WTC11 (cell line): Measurements from ENCODE around the gene AKR1B15.

ENCODE experiments used
- CTCF ChIP-seq: fragments of 200-600 bp; IDR thresholded peaks from 2 replicates; pipeline ENCODE4 v1.8.0; 2022; ENCODE audit warnings: antibody characterized with exemption
- FOXP4 ChIP-seq: sonication (generic); formaldehyde crosslinking; IDR thresholded peaks from 2 replicates; pipeline ENCODE4 v1.8.0; 2022; ENCODE audit warnings: mild to moderate bottlenecking, missing genetic modification reagents
- HMGXB4 ChIP-seq: sonication (generic); formaldehyde crosslinking; IDR thresholded peaks from 2 replicates; pipeline ENCODE4 v1.8.1; 2023; ENCODE audit warnings: mild to moderate bottlenecking, moderate library complexity, missing genetic modification reagents
- SMAD3 ChIP-seq: sonication (generic); formaldehyde crosslinking; IDR thresholded peaks from 2 replicates; pipeline ENCODE4 v1.8.0; 2022; ENCODE audit warnings: missing genetic modification reagents, mild to moderate bottlenecking, borderline replicate concordance
- ZBTB43 ChIP-seq: sonication (generic); formaldehyde crosslinking; IDR thresholded peaks from 2 replicates; pipeline ENCODE4 v1.8.1; 2023; ENCODE audit warnings: mild to moderate bottlenecking, missing genetic modification reagents
- TF ChIP-seq, protein P1 (sequence below): sonication (generic); formaldehyde crosslinking; IDR thresholded peaks from 2 replicates; pipeline ENCODE4 v1.8.1; 2022; ENCODE audit warnings: low read depth, mild to moderate bottlenecking, moderate library complexity, missing genetic modification reagents, borderline replicate concordance

DNA sequence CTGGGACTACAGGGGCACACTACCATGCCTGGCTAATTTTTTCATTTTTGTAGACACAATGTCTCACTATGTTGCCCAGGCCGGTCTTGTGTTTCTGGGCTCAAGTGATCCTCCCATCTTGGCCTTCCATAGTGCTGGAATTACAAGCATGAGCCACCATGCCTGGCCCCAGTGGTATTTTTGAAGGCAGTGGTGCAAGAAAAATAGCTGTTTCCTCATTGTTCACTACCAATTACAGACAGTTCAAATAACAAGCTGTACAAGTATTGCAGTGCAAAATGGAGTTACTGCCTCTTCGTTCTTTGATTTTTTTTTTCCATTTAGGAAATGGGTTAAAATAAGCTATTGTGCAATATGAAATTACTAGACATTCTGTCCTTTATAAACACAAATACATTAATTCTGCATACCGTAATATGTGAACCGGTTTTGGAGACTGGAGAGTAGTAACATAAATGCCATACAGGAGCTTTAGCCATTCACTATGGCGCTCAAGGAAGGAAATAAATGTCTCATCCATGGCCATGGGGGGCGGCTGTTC is 62.8 kb downstream of the AKR1B15 start:
- no peak for TF ChIP-seq ZBTB43 (CRISPR knock-in tag)
- TF ChIP-seq CTCF, result no peak
- TF ChIP-seq, protein P1, sequence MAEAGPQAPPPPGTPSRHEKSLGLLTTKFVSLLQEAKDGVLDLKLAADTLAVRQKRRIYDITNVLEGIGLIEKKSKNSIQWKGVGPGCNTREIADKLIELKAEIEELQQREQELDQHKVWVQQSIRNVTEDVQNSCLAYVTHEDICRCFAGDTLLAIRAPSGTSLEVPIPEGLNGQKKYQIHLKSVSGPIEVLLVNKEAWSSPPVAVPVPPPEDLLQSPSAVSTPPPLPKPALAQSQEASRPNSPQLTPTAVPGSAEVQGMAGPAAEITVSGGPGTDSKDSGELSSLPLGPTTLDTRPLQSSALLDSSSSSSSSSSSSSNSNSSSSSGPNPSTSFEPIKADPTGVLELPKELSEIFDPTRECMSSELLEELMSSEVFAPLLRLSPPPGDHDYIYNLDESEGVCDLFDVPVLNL (CRISPR knock-in tag), result no peak
- TF ChIP-seq HMGXB4, result no peak
- TF ChIP-seq SMAD3 (CRISPR knock-in tag), result no peak
- TF ChIP-seq FOXP4 (CRISPR knock-in tag), result no peak
